NCI-H2196 (cell line): ENCODE data around the gene AQP9.
A peak's percentile ranks its signal among the peaks of the same experiment; 100 is the strongest.

Experiments
- DNase-seq: peaks from one replicate; lab custom pipeline; 2025; ENCODE audit not compliant: unreplicated experiment; lab: John Stamatoyannopoulos, UW

AQP9 gene

GRCh38 chr15:58139276-58139988, 1.3 kb downstream of the AQP9 start:
- no peak for DNase-seq

GRCh38 chr15:58139989-58140522, 1.9 kb downstream of the AQP9 start:
- no peak for DNase-seq

DNA sequence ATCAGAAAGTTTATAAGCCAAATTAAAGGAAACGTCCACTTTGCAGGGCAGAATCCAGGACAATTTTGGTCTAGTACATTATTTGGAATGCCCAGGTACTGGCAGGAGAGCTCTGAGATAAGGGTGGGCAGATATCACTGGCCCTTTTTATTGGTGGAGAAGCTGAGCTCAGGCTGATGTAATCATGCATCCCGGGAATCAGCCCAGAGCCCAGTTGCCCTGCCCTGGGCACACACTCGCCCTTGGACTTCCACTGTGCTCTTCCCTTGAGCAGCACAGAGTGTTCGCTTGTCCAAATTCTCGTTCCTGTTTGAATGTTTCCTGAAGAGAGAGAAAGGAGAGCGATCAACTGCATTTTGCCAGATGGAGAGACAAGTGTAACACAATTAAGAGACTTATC, 3.7 kb downstream of the AQP9 start:
- no peak for DNase-seq

- no peak for DNase-seq
These were observed 4.8 kb downstream of the AQP9 start for GRCh38 chr15:58142827-58143461.

- DNase-seq, result no peak
These were observed 7.4 kb downstream of the AQP9 start for GRCh38 chr15:58145606-58146005.

DNA sequence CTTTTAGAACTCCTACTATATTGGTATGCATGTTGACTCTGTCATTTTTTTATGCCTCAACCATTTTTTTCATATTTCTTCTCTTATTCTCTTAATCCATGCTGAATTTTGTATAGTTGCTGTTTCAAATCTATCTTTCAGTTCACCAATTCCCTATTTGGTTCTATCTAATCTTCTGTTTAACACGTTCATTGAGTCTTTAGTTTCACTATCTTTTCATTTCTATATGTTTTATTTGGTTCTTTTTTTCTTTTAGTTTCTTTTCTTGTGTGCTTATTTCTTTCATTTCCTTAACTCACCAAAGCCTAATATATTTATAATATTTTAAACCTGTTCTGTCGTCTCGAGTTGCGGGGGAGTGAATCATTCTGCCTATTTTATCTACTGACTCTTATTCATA, 8.0 kb downstream of the AQP9 start:
- DNase-seq, result no peak

DNA sequence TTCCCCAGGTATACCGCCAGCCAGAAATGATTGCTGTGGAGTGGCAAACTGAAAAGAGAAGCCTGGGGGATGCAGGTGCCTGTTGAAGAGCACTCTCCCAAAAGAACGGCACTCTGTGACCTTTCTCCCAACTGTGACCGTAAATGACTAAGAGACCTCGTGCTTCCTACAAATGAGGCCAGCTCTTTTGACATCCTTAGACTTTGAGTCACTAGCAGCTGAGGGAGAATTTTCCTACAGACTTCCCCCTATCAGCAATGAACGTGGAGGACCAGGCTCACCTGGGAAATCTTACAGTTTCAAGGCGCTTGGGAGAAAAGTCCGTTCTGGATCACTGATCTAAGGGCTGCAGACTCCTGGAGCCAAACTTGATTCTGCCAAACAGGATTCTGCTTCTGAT, 8.6 kb downstream of the AQP9 start:
- DNase-seq, result no peak

GRCh38 chr15:58147171-58147611, 9.0 kb downstream of the AQP9 start:
- no peak for DNase-seq

DNA sequence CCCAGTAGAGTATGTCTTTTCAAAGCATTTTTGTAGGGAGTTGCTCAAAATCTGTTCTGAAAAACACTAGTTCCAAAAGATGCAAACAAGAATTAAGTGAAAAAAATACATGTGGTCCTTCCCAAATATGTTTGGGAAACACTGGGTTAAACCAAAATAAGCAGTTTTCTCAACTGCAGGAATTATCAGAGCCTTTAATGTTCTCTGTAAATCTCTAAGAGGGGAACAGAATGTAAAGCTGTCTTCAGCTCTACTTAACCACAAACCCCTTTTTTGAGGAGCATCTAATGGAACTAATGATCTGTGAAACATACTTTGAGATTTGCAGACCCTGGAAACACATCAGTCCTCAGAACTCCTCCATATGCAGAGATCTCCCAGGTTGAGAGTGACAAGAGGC, 9.9 kb downstream of the AQP9 start:
- DNase-seq, result no peak

DNA sequence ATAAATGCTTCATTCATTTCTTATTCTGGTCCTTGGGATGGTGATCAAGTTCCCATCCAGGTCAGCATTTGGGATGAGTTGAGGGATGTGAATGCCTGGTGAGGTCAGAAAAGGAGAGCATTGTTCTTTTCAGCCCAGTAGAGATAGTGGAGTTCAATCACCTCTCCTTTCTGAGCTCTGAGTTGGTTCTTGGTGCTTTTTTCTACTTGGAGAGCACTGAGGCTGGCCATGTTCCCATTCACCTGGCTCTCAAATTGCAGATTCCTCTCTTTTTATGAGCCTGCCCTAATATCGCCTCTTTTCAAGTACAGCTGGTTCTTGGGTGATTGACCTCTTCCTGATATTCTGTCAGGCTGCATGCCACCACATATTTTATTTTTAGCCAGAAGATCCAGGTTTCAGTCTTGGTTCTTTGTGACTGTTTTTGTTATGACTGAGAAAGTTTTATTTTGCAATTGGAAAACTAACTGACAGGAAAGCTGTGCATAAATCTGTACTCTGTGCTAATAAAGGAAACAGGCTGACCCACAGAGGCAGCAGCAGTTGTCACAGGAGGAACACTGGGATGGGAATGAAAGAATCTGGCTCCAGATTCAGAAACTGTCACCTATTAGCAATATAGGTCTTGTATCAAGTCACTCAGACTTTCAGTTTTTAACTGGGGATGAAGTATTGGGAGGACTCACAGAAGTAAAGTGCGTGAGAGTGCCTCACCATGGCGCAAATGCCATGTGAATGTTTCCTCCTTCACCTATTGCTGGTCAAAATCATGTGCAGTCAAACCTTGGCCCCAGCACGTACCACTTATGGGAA, 10.7 kb downstream of the AQP9 start:
- no peak for DNase-seq

DNA sequence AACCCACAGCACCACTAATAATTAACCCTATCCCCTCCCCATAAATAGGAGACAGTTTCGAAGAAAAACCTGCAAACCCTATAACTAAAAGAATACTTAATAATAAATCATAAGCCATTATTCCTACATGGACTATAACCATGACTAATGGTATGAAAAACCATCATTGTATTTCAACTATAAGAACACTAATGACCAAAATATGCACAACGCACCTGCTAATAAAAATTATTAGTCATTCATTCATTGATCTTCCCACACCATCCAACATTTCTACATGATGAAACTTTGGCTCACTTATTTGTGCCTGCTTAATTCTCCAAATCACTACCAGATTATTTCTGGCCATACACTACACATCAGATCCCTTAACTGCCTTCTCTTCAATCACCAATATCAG, 16.6 kb downstream of the AQP9 start:
- DNase-seq, result no peak

DNA sequence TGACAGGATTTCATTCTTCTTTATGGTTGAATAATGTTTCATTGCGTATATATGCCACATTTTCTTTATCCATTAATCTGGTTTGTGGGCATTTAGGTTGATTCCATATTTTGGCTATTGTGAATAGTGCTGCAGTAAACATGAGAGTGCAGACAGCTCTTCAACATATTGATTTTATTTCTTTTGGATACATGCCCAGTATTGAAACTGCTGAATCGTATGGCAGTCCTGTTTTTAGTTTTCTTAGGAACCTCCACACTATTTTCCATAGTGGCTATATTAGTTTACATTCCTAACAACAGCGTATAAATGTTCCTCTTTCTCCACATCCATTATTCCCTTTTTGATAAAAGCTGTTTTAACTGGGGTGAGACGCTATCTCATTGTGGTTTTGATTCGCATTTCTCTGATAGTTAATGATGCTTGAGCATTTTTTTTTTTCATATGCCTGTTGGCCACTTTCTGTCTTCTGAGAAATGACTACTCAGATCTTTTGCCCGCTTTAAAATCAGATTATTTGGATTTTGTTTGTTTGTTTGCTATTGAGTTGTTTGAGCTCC, 21.7 kb downstream of the AQP9 start:
- no peak for DNase-seq

GRCh38 chr15:58161436-58161930, 23.3 kb downstream of the AQP9 start:
- DNase-seq, result no peak

GRCh38 chr15:58163985-58164384, 25.8 kb downstream of the AQP9 start:
- no peak for DNase-seq

GRCh38 chr15:58164926-58165325, 26.7 kb downstream of the AQP9 start:
- DNase-seq, result no peak

DNA sequence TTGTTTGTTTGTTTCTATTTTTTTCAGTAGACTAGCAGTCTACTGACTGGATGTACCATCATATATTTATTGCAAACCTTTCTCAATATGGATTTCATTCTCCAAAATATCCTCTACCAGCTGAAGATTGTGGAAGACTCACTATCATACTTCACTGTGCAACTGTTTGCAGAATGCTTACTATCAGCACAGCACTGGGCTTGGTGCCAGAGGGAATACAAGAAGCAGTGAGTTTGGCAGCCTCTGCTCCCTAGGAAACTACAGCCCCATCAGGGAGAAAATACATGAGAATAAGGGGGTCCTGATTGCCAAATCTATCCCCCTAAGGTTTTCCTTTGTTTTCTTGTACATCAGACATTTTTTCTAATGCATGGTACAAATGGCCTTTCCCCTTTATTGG, 27.5 kb downstream of the AQP9 start:
- DNase-seq, result peak; percentile 21

DNA sequence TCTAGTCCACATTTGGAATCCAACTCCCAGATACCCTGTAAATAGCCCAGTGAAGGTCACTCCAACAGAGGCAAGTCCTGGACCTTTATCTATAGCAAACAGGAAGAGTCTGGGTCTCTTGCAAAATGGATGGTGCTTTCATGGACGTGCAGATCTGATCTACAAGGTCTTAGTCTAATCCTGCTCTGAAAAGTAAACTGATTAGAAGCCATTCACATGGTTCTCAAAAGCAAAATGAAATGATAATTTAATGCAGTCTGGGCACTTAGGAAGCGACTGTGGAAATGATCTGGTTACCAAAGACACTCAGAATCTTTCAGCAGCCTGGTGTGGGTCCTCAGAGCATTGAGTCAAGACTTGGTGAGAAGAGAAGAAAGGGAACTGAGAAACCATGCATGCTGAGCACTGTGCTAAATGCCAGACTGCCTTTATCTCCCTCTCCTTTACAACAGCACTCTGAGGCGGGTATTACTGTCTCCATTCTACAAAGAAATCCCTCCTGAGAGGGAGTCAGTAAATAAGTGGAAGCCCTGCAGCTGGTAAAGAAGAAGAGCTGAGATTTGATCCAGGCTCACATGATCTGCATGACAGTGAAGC, 29.0 kb downstream of the AQP9 start:
- no peak for DNase-seq

GRCh38 chr15:58169934-58170333, 31.8 kb downstream of the AQP9 start:
- DNase-seq, result no peak

GRCh38 chr15:58171476-58172061, 33.4 kb downstream of the AQP9 start:
- DNase-seq, result no peak

DNA sequence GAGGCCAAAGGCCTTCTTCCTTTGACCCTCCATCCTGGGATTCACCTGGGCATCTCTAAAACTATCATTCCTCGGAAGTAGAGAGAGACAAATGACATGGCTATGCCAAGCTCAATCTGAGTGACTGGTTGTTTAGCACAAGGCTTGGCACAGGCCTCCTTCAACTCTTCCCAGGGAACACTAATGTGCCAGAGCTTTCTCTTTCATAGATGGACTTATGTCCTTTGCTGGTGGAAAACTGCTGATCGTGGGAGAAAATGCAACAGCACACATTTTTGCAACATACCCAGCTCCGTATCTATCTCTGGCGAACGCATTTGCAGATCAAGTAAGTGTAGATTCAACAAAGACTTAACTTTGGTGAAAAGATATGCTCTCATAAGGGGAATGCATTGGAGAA, 36.5 kb downstream of the AQP9 start:
- no peak for DNase-seq

GRCh38 chr15:58175955-58176354, 37.8 kb downstream of the AQP9 start:
- no peak for DNase-seq
